CD4-positive, alpha-beta T cell treated with Interleukin-17A for 4 hours (primary cell): ENCODE results near the gene PARVB.

Experiments
- DNase-seq: peaks from one replicate; pipeline ENCODE4 v3.0.0-alpha.2; 2020; ENCODE audit warnings: mixed read lengths

Gene PARVB

DNA sequence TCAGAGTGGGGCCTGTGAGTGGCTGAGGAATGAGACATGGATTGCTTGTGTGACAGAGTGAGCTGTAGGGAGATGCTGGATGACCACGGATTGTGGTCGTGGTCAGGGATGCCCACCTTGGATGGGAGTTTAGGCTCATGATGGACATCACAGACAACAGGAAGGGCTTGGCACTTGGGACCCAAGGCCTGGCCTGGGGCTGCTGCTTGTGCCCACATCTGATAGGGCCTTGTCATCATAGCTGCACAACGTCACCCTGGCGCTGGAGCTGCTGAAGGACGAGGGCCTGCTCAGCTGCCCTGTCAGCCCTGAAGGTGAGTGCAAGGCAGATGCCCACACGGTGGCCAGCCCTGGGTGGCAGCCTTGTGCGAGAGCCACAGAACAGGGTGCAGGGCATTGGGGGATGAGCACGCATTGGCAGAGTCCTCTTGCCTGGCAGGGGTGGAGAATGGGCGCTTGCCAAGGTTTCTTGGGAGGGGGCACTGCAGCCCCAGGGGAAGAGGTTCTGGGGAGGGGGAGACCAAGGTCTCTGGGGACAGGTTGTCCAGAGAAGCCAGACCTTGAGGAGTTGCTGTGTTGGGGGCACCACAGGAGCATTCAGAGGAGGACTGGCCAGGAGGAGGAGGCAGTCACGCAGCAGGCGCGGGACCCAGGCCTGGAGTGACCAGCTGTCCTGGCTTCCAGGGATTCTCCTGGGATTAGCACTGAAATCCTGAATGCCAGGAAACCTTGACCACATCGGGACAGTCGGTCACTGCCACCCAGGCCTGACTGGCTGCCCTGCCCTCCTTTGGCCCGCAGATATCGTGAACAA is 181.6 kb downstream of the PARVB start:
- no peak for DNase-seq

DNA sequence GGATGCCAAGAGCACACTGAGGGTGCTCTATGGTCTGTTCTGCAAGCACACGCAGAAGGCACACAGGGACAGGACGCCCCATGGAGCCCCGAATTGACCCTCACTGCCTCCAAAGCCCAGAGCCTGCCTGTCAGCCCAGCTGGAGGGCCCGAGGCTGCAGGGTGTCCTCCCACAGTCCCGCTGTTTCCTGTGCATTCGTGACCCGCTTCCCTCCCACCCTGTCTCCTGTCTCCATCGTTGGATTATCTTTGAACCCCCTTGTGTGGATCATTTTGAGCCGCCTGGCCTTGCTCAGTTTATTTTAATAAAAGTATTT is 182.2 kb downstream of the PARVB start:
- DNase-seq, result no peak

DNA sequence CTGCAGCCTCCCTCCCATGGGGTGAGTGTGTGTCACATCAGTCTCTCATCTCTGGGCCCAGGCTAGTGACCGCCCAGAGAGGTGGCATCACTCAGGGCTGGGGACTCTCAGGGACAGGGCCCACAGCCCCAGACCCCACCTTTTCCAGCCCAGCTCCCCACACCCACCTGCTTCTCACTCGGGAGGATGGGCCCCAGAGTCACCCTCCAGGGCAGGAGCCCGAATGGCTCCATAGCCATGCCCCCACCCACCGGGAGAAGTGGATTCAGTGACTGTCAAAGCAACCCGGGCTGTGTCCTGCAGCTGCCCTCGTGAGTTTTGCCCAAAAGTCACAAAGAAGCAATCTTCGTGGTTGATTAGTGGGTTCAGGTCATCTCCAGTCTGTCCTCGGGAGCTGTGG is 182.6 kb downstream of the PARVB start:
- DNase-seq, result no peak

DNA sequence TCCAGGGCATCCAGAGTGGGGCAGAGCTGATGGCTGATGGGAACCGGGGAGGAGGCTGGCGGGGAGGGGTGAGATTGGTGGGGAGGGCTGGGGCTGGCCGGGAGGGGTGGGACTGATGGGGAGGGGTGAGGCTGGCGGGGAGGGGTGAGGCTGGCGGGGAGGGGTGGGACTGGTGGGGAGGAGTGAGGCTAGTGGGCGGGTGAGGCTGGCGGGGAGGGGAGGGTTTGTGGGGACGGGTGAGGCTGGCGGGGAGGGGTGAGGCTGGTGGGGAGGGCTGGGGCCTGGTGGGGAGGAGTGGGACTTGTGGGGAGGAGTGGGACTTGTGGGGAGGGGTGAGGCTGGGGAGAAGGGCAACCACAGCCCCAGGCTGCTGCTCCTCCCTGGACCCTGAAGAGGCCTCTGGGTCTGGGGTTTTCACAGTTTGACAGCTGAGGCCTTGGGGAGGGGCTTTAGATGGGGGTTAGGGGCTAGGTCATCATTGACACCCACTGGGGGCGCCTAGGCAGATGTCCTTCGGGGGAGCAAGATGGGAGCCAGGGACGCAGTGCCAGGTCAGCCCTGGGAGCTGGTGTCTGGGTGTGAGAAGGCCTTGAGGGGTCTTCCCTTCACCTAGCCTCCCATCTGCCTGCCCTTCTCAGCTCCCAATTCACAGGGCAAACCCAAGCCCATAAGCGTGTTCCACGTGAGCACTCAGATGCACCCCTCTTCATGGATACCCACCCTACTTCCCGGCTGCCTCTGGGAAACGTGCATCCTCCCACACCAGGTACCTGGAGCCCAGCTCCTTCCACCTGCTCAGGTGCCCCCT is 183.3 kb downstream of the PARVB start:
- DNase-seq, result no peak

DNA sequence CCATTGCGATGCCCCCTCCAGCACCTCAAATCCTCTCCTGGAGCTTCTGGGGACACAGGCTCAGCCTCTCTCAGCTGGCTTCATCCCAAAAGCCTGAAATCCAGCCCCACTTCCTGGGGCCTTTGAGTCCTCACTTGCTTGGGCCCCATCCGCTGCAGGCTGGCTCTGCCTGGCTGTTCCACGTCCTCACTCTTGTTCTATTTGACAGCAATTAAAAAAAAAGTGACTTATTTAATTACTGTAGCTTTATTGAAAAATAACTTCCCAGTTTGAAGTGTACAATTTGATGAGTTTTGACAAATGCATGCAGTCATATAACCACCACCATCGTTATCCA is 183.8 kb downstream of the PARVB start:
- no peak for DNase-seq

DNA sequence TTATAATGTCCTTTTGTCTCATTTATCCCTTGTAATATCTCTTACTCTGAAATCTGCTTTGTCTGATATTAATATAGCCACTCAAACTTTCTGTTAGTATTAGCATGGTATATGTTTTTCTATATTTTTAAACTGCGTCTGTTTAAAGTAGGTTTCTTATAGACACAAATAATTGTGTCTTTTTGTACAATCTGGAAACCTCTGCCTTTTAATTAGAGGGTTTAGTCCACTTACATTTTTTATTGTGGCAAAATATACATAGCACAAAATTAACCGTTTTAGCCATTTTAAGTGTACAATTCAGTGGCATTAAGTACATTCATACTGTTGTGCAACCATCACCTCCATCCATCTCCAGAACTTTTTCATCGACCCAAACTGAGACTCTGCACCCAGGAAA is 185.2 kb downstream of the PARVB start:
- DNase-seq, result no peak

DNA sequence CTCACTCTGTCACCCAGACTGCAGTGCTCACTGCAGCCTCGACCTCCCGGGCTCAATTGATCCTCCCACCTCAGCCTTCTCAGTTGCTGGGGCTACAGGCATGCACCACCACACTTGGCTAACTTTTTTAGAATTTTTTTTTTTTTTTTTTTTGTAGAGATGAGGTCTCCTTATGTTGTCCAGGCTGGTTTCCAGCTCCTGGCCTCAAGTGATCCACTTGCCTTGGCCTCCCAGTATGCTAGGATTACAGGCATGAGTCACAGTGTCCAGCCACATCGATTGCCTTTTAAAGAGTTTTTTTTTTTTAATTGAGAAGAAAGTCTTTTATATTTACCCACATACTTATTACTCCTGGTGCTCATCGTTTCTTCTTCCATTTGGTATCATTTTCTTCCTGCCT is 186.6 kb downstream of the PARVB start:
- no peak for DNase-seq

DNA sequence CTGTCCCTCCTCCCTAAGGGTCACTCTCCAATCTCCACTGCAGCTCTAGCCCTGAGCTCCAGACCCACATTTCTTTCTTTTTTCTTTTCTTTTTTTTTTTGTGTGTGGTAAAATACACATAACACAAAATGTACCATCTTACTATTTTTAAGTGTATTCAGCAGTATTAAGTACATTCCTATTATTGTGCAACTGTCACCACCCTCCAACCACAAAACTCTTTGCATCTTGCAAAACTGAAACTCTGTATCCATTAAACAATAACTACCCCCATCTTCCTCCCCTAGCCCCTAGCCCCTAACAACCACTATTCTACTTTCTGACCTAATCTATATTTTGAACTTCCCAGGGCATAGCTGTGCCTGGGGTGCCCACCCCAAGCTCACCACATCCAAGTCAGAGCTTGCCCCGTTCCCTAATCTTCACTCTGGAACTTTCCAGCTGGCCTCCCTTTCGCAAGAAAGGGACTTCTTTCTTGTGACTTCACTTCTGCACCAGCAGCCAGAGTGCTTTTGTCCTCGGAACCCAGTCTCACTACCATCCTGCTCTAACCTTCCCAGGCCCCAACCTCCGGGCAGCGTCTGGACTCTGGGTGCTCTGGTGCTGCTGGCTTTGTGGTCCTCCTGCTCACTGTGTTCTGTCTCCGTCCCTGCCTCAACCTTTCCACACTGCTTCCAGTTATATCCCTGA is 187.3 kb downstream of the PARVB start:
- no peak for DNase-seq

DNA sequence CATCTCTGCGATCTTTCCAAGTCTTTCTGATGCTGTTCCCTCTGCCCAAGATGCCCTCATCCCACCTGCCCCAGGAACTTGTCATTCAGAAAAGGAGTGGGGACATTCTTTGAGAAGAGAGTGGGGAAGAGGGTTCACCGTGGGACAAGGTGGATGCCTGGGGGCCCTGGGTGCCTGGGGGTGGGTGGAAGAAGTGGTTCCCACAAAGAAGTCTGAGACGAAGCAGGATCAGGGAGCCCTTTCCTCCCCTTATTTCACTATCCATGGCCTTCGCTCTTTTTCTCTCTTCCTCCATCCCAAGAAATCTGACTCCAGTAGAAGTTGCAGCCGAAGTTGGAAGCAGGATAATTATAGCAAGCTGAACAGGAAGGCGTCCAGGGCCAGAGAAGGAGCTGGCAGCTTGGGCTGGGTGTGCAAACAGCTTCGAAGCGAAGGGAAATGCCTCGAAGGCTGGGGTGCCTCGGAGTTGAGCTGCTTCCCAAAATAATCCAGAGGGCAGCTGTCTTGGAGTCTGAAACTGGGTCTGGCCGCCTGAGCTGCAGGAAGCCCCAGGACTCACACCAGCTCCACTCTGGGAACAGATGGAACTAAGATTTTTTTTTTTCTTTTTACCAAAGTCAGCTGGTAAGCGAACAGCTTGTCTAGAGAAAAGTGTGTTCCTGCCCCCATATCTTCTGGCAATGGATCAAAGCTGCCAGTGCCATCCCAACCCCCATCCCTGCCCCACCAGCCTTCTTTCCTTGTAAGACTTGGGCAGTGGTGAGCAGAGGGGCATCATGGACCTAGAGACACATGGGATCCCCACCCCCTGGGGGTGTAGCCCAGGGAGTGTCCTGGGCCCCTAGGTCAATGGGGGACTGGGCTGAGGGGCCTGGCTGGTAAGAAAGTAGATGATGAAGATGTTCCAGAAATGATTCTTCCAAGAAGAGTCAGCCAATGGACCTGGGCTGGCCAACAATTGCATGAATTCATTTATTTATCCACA is 188.1 kb downstream of the PARVB start:
- DNase-seq, result no peak

DNA sequence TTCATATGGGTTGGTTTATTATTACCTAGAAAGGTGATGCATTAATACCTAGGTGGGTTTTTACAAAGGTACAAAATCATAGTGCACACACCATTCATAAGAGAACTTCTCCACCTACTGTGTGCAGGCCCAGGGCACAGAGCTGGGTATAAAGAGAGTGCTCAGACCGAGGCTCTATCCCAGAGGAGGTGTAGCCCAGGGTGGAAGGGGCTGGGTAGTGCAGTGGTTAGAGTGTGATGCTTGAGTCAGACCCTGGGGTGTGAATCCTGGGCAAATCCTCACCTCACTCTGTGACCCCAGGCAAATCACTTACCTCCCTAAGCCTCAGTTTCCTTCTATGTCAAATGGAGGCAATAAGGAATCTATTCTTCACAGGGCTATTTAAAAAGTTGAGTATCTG is 188.8 kb downstream of the PARVB start:
- DNase-seq, result no peak

DNA sequence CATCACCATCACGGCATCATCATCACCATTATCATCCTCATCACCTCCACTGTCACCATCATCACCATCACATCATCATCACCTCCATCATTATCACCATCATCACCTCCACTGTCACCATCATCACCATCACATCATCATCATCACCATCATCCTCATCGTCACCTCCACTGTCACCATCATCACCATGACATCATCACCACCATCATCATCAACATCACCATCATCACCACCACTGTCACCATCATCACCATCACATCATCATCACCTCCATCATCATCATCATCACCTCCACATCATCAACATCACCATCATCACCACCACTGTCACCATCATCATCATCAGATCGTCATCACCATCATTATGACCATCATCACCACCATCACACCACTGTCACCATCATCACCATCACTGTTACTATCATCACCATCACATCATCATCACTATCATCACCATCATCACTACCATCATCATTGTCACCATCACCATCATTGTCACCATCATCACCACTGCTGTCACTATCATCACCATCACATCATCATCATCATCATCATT is 189.5 kb downstream of the PARVB start:
- no peak for DNase-seq

DNA sequence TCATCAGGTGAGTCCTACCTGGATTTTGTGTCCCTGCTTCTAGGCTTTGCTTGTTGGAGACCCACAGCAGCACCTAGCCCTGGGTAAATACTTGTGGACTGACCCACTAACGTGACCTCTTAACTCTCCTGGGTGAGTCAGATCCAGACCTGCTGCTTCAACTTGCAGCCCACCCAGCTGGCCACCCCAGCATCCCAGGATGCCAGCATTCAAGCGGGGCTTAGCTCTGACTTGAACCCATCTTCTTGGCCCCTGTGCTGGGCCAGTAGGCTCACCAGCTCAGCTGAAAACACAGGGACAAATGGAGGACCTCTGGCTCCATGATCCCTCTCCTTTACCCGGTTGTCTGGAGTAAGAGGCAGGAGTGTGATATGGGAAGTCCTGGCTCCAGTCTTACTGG is 190.1 kb downstream of the PARVB start:
- DNase-seq, result no peak

DNA sequence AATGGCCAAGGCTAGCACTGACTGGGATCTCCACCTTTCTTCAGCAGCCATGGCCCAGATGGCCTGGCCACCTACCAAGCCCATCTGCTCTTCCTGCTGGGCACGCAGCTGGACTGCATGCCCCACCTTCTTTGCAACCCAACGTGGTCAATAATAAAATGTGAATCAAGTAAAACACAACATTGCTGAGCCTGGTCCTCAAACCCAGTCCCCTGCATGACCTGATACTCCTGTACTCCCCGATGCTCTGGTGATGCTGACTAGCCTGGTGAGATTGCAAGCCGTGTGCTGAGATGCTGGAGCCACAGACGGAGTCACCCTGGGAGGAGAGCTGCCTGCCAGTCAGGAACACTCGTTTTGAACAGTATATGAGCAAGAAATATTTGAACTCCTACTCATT is 190.7 kb downstream of the PARVB start:
- DNase-seq, result no peak

DNA sequence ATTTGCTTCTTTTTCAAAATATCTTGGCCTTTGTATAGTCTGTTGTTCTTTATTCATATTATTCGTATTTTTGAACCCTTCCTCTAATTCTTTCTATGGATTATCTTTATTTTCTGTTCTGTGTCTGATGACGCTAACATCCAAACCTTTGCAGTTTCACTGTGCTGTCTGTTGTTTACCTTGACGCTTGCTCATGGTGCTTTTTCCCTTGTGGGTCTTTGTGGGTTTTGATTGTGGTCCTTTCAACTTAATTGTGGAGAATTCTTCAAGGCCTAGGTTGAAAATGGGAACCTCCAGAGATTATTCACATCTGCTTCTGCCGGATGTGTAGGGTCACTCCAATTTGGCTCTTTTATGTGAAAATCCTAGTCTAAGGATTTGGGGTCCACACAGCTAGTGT is 191.2 kb downstream of the PARVB start:
- no peak for DNase-seq

DNA sequence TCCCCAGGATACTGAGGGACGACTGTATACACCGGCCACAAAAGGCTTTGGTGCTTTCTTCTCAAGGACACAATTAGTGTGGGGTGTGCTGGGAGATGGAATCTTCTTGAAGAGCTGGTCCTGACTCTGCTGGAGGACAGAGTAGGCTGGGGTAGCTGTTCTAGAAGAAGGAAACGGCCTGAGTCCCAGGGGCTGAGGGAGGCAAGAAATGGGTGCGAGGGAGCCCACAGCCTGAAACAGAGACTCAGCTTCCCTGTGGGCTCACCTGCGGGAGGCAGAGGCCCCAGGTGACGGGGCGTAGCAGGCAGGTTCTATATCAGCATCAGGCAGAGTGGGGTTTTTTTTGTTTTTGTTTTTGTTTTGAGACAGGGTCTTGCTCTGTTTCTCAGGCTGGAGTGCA is 193.2 kb downstream of the PARVB start:
- DNase-seq, result no peak

DNA sequence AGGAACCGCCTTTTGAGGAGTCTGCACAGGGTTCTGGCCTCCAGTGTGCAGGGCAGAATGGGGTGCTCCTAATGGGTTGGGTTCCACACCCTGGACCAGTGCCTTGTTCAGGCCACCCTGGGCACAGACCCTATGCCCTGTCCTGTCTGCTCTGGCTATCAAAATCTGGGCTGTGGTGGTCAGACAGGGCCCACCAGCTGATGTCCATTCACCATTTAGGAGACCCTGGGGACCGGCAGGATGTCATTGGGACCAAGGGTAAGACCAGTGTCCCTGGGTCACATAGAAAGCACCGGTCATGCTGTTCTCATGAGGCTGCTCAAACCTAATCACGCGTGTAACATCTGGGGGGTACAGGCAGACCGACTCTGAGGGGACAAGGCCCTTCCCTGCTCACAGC is 194.0 kb downstream of the PARVB start:
- DNase-seq, result no peak

DNA sequence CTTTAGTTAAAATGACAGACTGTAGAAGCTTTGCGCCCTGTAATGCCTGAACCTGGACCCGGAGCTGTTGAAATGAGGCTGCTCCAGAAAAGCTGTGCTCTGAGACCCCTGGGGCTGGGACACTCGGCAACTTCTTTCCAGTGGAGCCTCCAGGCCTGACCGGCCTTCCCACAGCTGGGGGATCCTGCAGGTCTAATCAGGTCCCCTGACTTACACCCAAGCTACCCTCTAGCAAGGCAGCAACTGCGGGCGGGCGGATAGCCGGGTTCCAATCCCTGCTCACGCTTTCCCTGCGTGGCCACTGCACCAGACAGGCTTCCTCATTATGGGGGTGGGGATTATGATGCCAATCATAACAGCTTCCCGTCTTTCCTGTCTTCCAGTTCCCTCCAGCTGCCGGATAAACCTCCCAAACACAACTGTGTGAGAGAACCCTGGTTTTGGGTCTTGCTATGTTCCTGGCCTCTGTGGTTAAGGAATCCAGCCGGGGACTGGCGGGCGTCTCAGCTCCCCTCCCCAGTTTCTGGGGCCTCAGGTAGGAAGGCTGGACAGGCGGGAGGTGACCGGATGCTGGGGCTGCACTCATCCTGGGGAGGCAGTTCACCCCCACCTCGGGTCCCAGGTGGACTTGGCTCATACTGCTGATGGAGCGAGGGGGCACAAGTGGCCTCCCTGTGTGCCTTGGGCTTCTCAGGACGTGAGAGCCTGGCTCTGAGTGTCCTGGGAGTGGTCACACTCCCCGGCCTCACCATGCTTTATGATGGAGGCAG is 195.2 kb downstream of the PARVB start:
- DNase-seq, result no peak

DNA sequence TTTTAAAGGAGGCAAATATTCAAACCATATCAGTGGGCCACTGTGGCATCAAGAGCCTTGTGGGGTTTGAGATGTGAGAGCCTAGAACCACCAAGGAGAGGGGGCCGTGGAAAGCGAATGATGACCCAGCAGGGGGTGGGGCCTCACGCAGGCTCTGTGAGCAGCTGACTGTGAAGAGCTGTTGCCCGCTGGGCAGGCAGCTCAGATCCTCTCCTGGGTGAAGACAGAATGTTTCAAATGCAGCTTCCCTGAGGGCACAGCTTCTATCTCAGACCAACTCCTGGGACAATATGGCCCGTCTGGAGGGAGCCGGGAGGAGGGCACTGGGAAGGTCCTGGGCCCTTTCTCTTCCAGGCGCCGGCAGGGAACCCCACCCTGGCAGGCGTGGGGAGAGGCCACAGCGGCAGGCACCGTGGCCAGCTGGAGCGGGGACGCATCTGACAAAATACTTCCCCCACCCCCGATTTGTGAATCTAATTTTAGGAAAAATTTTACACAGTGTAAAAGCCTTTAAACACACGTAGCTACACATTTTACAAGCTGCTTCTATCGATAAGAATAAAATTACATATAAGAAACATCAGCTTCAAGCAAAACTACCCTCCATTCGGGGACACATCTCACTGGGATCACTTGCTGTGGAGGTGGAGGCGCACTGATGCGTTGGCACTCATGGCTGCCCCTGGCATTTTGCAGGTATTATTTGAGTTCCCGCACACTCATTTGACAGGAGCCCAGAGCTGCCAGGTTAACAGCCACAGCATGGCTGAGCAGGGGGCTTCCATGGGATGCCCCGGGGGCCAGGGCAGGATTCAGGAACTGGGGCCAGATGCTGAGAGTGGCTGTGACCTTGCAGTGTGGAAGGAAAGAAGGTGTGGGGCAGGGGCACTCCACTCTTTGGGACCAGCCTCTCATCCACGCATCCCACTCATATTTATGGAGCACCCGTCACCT is 196.9 kb downstream of the PARVB start:
- no peak for DNase-seq

DNA sequence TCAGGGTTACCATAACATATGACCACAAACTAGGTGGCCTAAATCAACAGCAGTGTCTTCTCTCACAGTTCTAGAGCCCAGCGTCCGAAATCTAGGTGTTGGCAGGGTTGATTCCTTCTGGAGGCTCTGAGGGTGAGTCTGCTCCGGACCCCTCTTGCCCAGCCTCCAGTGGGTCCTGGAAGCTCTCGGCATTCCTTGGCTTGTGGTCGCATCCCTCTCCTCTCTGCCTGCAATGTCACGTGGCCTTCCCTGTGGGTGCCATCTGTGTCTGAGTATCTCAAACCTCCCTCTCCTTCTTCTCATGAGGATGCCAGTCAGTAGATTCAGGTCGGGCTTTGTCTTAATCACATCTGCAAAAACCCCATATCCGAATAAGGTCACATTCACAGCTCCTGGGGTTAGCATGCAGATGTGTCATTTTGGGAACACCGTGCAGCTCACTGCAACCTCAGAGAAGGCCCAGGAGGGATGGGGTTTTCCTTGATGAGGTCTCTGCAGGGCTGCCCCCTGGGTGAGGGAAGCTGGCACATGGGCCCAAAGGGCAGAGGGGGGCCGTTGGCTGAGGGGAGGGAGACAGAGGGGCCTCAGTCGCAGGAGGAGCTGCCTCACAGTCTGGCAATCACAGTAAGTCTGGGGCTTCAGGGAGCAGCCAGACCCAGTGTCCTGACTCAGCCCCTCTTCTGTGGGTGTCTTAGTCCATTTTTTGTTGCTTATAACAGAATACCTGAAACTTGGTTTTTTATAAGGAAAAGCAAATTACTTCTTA is 197.8 kb downstream of the PARVB start:
- DNase-seq, result no peak
